ENCODE results near the gene TRAPPC2. TPM values are rescaled to one million over a fixed set of nuclear protein-coding genes. Genes with fewer than 3 reads are reported as not detected.

TRAPPC2 gene
- total RNA-seq, 1 donor: 21.5 TPM

DNA sequence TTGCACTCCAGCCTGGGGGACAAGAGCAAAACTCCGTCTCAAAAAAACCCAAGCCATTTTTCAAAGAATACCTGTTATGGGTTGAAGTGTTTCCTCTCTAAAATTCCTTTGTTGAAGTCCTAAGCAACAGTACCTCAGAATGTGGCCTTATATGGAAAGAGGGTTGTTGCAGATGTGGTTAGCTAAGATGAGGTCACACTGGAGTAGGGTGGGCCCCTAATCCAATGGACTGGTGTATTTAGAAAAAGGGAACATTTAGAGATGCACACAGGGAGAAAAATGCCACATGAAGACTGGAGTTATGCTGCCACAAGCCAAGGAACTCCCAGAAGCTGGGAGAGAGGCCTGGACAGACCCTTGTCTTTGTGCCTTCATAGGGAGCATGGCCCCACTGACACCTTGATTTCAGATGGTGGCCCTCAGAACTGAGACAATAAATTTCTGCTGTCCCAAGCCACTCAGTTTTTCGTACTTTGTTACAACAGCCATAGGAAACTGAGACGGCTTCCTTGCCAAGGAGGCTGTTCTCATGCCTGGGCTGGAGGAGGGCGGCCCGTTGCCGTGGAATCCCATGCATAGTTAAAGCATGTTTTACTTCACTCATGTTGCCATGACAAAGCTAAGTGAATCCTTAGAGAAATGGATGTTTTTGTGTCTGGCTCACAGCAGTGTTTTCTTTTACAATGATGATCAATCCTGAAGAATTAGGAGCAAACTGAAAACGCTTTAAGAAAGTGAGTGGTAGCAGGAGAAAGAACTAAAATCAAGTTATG, 16.5 kb downstream of the TRAPPC2 start:
- peak; percentile 65 for DNase-seq (ENCODE audit: low read depth)

GRCh38 chrX:13716905-13717304, 17.5 kb downstream of the TRAPPC2 start:
- TF ChIP-seq CTCF (IDR thresholded peaks at IDR 0.05; ENCODE audit: insufficient read depth, low read length): no peak
- H3K4me3 ChIP-seq (ENCODE audit: low read depth, low read length): no peak overlapping the region
- no peak for DNase-seq (ENCODE audit: low read depth)

More for the DNA sequence above, 16.5 kb downstream of the TRAPPC2 start:
- no peak overlapping the region for H3K4me3 ChIP-seq (ENCODE audit: low read depth, low read length)
- TF ChIP-seq CTCF (IDR thresholded peaks at IDR 0.05; ENCODE audit: insufficient read depth, low read length): no peak

DNA sequence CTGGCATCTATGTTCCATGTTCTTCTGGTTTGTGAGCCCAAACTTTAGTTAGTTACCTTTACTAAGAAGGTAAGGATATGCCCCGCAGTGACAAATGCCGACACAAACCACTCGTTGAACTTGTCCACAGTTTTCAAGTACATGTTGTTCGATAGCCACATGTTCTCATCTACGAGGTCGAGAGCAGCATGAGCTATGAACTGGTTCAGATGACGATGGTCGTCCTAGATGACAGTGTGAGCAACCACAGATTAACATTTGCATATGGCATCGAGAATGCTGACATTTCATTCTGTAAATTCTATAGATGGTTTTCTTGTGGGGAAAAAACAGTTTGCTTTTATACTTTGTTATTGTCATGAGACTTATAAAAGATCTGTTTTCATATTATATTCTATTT, 18.0 kb downstream of the TRAPPC2 start:
- no peak for DNase-seq (ENCODE audit: low read depth)
- TF ChIP-seq CTCF (IDR thresholded peaks at IDR 0.05; ENCODE audit: insufficient read depth, low read length): no peak
- H3K4me3 ChIP-seq (ENCODE audit: low read depth, low read length): no peak overlapping the region

DNA sequence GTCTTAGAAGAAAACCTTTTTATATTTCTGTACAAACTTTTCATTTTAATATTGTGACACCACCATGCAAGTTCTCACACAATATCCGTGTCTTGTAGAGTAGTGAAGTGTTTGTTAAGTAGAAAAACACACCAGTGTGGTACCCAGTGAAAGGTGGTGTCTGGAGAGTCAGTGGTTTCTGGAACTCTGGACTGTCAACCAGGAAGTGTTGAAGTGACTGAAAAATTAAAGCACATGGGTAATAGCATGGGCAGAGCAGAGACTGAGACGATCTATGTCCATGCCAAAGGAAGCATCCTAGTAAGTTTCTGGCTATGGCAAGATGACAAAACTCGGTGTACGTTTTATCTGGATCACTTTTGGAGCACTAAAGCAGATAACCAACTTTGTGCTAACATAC, 23.3 kb downstream of the TRAPPC2 start:
- no peak overlapping the region for H3K4me3 ChIP-seq (ENCODE audit: low read depth, low read length)
- DNase-seq (ENCODE audit: low read depth): no peak
- TF ChIP-seq CTCF (IDR thresholded peaks at IDR 0.05; ENCODE audit: insufficient read depth, low read length): no peak

GRCh38 chrX:13703589-13703988, 30.8 kb downstream of the TRAPPC2 start:
- H3K4me3 ChIP-seq (ENCODE audit: low read depth, low read length): no peak overlapping the region
- no peak for TF ChIP-seq CTCF (IDR thresholded peaks at IDR 0.05; ENCODE audit: insufficient read depth, low read length)
- DNase-seq (ENCODE audit: low read depth): no peak

DNA sequence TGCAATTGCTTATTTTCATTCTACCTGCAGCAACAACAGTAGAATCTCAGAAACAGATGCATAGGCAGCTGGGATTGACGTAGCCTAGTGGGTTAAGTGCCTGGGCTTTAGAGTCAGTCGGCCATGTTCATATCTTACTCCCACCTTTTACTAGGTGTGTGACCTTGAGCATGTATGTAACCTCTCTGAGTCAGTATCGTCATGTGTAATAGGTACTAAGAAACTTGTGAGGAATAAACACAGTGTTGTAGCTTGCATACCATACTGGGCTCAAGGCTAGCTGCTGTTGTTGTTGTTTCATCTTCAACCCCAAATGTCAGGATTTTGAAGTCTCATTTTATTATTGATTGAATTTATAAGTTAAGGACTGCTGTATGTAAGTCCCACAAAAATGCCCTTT, 31.3 kb downstream of the TRAPPC2 start:
- no peak for TF ChIP-seq CTCF (IDR thresholded peaks at IDR 0.05; ENCODE audit: insufficient read depth, low read length)
- DNase-seq (ENCODE audit: low read depth): no peak
- no peak overlapping the region for H3K4me3 ChIP-seq (ENCODE audit: low read depth, low read length)
